NCI-H2029 (cell line): ENCODE measurements around the gene CPEB4.
A peak's percentile ranks its signal among the peaks of the same experiment; 100 is the strongest.

Source experiments
- DNase-seq: peaks from one replicate; lab custom pipeline; 2025; lab: John Stamatoyannopoulos, UW

Gene CPEB4

GRCh38 chr5:173973616-173973969 lies 85.4 kb downstream of the CPEB4 start:
- DNase-seq = peak; percentile 6

GRCh38 chr5:173974688-173975239 lies 86.6 kb downstream of the CPEB4 start:
- no peak for DNase-seq

DNA sequence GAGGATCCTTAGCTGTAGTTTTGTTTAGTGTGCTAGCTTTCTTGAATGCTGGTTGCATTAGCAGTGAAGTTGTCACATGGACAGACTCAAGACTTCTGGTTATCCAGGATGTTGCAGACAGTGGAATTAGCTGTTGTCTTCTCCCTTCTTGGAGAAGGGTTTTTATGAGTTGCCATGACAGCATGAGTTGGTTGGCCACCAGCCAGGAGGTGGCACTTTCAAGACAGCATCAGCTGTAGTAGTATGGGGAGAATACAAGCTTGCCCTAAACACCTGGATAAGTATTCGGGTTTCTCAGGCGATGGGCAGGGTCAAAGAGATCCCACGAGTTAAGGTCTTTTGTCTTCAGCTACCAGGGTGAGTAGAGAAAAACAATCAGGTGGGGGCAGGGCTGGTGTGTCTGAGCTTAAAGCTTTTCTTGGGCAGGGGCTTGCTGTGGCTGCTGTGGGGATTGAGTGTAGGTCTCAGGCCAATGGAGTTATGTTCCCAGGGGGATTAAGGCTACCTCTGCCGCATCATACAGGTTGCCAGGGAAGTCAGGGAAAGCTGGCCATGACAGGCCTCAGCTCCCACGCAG lies 93.1 kb downstream of the CPEB4 start:
- no peak for DNase-seq

GRCh38 chr5:173984218-173984617 lies 96.1 kb downstream of the CPEB4 start:
- no peak for DNase-seq

- no peak for DNase-seq
Observed at GRCh38 chr5:173988554-173989431, 100.6 kb downstream of the CPEB4 start, which contains the start of gene C5orf47. Gene C5orf47 (plus strand): TSS chr5:173989170. CDS start chr5:173989264, 94 bp downstream.

- no peak for DNase-seq
Observed at GRCh38 chr5:173989432-173990082, 101.4 kb downstream of the CPEB4 start.

DNA sequence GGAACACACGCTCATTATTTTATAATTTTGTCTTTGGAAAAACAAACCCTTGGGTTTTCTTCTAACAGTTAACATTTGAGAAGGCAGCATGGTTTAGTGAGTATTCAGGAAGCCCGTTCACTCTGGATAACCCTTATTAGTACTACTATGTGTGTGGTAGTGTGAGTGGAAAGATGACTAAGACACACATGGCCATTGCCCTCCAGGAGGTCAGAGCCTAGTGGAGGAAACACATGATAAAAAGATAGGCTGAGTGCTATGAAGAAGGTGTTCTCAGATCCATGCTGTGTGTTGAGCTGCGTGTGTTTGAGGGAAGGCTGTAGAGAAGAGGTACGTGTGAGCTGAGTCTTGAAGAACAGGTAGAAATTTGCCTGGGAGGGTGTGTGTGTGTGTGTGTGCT lies 109.2 kb downstream of the CPEB4 start:
- no peak for DNase-seq

DNA sequence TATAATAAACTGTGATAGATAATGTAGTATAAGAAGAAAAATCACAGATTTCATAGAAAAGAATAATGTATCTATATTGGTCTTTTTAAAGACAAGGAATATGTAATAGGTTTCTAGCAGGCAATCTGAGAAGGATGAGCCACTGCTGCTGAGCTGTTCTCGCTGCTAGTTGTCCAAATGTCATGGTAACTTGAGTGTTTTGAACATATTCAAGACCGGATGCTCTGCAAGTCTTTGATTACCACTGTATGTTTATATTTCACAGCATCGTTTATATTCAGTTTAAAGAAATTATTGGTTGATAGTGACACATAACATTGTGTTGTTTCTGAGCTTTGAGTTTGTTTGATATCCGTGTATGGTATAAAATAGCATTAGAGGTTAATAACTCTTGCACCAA lies 110.4 kb downstream of the CPEB4 start:
- DNase-seq = no peak

DNA sequence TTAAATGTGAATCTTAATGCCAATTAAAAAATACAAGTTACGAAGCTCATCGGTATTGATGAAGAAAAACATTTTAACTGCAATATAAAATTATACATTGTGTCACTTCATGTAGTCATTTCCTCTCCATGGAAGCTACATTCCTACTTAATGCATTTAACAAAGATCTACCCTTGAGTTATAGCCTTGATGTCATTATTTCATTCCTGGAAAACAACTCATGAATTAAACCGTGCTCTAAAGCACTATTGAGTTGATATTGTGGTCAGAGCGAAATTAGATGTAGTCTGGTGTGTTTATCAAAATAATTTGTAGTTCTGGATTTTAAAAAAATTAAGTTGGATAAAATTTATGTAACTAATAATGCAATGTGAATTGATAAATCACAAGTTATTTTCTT lies 111.9 kb downstream of the CPEB4 start:
- no peak for DNase-seq

DNA sequence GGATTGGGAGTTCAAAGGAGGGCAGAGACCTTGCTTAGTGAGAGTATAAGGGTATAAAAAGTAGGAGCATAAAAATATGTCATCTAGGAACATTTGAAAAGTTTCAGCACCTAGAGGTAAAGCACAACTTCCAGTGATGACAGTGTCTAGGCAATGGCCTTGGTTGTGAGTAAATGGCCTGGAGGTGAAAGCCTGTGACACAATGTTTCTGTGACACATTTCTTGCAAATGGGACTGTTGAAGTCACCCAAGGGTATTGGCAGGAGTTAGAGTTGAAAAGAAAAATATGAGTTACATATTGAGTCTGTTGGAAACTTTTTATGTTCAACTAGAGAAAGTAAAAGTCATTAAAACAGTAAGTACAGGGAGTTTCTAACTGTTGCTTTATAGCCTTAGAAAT lies 115.6 kb downstream of the CPEB4 start:
- no peak for DNase-seq

DNA sequence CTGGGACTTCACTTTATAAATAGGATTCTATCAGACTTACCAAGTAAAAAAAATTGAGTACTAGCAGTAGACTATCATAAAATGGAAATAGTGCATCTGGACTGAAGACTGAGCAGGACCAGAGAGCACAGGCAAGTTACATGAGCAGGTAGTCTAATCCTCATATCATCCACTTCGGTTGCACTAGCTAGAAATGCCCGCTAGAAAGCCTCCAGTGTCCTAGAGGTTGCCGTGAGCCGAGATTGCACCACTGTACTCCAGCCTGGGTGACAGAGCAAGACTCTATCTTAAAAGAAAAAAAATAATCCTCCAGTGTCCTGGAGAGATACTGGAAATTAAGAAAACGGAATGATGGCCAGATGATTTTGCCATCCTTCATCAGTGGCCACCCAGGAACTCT lies 120.8 kb downstream of the CPEB4 start:
- DNase-seq = no peak

- DNase-seq = no peak
Observed at GRCh38 chr5:174010365-174010764, 122.2 kb downstream of the CPEB4 start.

GRCh38 chr5:174011441-174011840 lies 123.3 kb downstream of the CPEB4 start:
- DNase-seq = no peak
